Peyer's patch (tissue), 4 donors: ENCODE data around the gene PCP4.

Experiments
- CTCF ChIP-seq, 6 experiments: fragments of 450-650 bp in 4 of 6; fragments of 200-600 bp in 2 of 6; sonication (generic) in 1 of 6; IDR thresholded peaks; one replicate each; pipeline ENCODE4 v1.5.1; 2017 to 2019; ENCODE audit warnings: antibody characterized with exemption in 6 of 6, mild to moderate bottlenecking in 3 of 6, moderate library complexity in 1 of 6
- POLR2A ChIP-seq, 2 donors: fragments of 450-650 bp; IDR thresholded peaks; one replicate each; pipeline ENCODE4 v1.5.1; 2017; ENCODE audit warnings: antibody characterized with exemption in 2 of 2, mild to moderate bottlenecking in 2 of 2, moderate library complexity in 2 of 2

- no peak for TF ChIP-seq CTCF (IDR thresholded peaks at IDR 0.05)
- TF ChIP-seq POLR2A (IDR thresholded peaks at IDR 0.05): no peak
Measured at GRCh38 chr21:39863111-39863510, 4.1 kb upstream of the PCP4 start.
